AG09319 (cell line): ENCODE data around the gene ACOT11.

Experiments used
- DNase-seq: peaks from one replicate; pipeline ENCODE4 v3.0.0-alpha.2; 2010; ENCODE audit warnings: low read depth; ENCODE audit errors: extremely low read depth
- CTCF ChIP-seq: IDR thresholded peaks from 2 replicates; pipeline ENCODE4 v1.5.1; 2011; ENCODE audit warnings: low read depth, mild to moderate bottlenecking, inconsistent platforms, low read length, moderate library complexity

The ACOT11 gene

GRCh38 chr1:54650417-54650816 lies 102.4 kb downstream of the ACOT11 start:
- TF ChIP-seq CTCF: no peak

GRCh38 chr1:54651608-54652007 lies 103.6 kb downstream of the ACOT11 start:
- DNase-seq: no peak
- TF ChIP-seq CTCF: no peak

More at GRCh38 chr1:54650417-54650816, 102.4 kb downstream of the ACOT11 start:
- DNase-seq: no peak

GRCh38 chr1:54652168-54652567 lies 104.1 kb downstream of the ACOT11 start:
- no peak for TF ChIP-seq CTCF
- DNase-seq: no peak

- no peak for TF ChIP-seq CTCF
- DNase-seq: no peak
Measured at GRCh38 chr1:54653036-54653435, 105.0 kb downstream of the ACOT11 start.

- DNase-seq: no peak
Measured at GRCh38 chr1:54658164-54658913, 110.3 kb downstream of the ACOT11 start.

More at GRCh38 chr1:54658164-54658913, 110.3 kb downstream of the ACOT11 start:
- TF ChIP-seq CTCF: no peak
